GM18499 (cell line): Measurements from ENCODE around the gene C4orf36.

Experiments
- ATAC-seq: cut with Tn5 transposase; IDR thresholded peaks from one replicate; pipeline ENCODE4 v1.9.1; 2021; ENCODE audit warnings: moderate number of reproducible peaks; ENCODE audit not compliant: insufficient read depth, unreplicated experiment

The C4orf36 gene

DNA sequence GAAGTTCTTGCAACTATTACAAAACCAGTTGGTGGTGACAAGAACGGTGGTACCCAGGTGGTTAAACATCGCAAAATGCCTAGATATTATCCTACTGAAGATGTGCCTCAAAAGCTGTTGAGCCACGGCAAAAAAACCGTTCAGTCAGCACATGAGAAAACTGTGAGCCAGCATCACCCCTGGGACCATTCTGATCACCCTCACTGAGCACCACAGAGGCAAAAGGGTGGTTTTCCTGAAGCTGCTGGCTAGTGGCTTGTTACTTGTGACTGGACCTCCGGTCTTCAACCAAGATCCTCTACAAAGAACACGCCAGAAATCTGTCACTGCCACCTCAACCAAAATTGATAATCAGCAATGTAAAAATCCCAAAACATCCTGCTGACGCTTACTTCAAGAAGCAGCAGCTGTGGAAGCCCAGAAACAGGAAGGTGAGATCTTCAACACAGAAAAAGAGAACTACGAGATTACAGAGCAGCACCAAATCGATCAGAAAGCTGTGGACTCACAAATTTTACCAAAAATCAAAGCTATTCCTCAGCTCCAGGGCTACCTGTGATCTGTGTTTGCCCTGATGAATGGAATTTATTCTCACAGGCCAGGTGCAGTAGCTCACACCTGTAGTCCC lies 21.7 kb downstream of the C4orf36 start:
- no peak for ATAC-seq

DNA sequence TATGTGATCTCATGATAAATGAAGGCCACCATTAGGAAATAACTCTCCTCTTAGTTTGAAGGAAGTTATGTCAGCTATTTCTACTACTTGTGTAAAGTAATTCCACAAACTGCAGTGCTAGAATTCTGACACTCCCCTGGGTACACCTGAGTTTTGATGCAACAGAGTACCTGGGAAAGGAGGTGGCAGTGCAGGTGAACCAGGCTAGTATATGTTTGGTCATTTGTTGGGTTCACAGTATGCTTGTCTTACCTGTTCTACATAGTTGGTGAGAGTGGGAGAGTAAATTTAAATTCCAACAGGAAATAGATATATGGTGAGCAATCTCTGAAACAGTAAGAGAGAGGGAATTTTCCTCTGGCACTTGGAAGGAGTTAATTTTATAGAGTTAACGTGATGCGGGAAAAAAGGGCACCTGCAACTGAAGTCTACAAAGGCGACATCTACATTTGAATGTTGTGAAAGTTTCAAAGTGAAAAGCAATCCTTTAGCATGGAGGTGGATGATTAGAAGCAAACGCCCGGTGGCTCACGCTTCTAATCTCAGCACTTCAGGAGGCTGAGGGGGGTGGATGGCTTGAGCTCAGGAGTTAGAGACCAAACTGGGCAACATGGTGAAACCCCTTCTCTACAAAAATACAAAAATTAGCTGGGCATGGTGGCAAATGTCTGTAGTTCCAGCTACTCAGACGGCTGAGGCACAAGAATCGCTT lies 34.7 kb downstream of the C4orf36 start:
- ATAC-seq: no peak

DNA sequence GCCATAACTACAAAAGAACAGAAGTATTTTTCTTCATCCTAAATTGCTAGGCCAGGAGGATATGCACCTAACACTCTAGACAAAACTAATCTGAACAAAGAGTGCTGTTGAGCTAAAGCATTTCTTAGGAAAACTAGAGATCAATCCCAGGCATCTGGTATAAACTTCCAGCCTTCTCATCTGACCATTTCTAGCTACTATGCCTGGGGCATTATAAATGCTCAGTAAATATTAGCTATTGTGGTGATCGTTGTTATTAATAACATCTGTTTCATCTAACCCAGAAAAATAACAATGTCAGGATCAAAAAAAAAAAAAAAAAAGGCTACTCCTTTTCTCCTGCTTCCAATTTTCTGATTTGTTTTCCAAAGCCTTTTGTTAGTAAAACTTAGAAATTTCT lies 35.3 kb downstream of the C4orf36 start:
- ATAC-seq: no peak

DNA sequence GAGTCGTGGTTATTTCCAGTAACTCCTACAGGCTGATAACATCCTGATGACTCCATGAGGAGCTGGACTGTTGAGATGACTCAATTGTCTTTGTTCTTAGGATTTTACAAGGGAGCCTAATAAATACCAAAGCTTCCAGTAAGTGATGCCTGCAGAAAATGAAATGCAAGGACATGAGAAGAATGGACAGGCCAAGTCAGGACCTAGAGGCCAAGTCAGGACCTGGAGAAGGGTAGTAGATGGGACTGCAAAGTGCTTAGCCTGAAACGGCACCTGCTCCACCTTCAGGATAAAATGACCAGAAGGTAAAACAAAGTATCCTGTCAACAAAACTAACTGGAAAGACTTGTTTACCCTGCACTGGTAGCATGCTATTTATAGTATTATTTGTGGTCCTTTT lies 36.6 kb downstream of the C4orf36 start:
- no peak for ATAC-seq

DNA sequence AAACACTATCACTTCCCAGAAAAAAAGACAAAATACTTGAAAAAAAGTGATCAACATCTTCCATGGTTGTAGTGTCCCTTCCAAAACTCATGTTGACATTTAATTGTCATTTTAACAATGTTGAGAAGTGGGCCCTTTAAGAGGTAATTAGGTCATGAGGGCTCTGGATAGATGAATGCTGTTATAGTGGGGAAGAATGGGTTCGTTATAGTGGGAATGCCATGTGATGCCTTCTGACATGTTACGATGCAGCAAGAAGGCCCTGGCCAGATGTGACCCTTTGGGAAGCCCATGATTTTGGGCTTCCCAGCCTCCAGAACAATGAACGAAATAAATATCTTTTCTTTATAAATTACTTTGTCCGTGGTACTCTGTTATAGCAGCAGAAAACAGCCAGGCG lies 39.0 kb downstream of the C4orf36 start:
- no peak for ATAC-seq

DNA sequence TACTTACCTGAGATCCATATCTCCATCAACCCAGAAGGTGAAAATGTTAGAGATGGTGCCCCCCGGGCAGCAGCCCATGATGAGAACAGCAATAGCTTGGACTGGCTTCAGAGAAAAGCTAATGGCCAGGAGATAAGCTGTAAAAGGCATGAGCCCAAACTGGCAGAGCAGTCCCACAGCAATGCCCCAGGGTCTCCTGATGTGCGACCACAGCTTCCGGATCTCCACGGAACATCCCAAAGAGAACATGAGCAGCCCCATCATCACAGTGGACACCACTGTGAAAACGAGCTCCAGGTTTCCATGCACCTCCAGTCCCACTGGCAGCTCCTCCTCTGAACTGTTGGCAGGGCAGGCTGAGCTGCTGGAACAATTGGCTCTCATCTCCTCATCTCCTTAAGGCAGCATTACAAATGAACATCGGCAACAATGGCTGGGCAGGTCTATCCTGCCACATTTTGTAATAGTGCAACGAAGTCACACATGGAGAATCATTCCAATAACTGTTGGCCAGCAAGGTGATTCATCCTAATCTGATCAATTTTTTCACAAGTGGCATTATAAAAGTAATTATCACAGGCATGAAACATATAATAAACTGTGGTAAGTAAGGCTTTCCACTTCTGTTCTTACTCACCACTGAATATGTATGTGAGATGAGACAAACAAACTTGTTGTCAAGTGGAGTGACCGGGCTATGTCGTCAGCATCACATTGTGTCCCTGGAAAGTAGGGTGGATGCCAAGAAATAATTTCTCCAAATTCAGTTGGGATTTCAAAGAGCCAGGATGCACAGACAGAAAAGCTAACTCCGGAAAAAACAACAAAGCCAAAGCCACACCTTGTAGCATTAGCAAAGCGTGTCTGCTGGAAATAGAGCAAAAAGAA lies 43.2 kb downstream of the C4orf36 start, which contains the start of gene SLC10A6:
SLC10A6 (minus strand) TSS at position 653 of the 888 bp plus-strand sequence; CDS start at position 384, 269 bp downstream.
- ATAC-seq: no peak

DNA sequence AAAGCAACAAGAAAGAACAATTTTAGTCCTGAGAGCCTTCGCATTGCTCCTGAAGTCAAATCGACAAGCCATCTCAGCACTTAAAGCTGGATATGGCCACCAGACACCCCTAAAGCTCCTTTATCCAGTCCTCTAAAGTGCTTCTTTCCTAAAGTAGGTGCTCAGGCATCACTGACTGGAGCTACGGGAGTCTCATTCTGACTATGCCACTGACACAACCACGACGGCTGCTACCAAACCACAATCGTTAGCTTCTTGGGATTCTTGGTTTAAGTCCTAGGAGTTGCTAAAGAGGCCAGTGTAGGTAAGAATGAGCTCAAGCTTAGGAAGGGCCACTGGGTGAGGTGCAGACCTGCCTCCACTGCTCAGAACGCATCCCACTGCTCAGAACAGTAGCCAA lies 44.1 kb downstream of the C4orf36 start:
- no peak for ATAC-seq

DNA sequence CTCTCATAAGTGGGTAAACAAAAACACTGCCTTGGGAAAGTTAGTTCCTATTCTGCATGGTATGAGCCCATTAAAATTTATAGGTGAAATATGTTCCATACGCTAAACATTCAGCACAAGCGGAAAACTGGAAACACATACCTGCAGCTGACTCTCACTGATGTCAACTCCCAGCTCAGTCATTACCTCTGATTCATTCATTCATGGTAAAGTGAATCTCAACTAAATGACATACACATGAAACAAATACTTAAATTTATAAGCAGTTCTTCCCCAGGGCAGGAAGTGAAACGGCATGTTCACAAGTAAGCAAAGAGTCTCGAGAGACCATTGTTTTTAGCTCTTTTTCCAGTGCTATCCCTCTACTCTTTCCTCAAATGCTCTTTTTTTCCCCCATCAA lies 44.7 kb downstream of the C4orf36 start:
- ATAC-seq: no peak

DNA sequence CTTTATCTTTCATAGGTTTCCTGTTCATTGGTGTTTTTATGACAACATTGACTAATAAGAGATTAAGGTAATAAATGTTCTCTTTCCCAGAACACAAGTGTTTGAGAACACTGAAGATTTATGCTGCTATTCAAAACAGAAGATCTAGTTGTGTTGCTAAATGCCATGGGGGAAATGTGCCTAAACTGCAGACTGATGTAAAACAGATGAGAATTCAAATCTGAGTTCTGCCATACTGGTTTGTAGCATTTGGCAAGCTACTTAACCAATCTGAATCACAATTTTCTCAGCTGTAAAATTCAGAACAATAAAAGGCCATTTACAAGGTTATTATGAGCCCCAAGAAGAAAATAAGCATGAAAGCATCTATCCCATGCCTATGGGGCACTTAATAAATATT lies 45.3 kb downstream of the C4orf36 start:
- ATAC-seq: no peak

DNA sequence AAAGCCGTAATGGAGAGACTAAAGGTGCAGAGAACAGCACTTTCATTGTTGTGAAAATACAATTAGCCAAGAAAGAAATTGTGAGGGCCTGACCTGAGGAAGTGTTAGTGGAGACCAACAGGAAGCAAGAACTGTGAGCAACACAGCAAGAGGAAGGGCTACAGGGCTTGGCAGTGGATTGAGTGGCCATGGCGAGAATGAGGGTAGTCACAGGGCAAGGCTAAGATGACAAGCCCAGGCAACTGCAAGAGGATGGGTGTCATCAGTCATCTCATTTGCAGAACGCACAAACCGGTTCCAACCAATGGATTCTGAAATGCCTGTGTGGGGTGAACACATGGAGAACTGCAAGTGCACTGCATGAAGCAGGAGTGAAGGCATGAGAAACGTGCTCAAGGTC lies 46.6 kb downstream of the C4orf36 start:
- no peak for ATAC-seq

DNA sequence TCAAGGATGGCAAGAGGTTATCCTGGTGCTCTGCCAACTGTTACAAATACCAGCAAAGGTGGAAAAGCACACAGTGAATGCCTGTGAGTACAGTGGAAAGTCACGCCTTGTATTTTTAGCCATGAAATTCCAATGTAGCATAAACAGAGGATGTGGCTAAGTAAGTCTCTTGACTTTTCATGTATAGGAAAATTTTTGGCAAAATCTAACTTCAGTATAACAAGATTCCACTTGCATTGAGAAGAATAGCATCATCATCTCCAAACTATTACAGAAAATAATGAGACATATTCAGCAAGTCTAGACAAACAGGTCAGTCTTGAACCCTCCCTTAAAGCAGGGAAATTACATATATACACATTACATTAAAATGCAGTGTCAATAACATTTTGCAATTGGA lies 50.9 kb downstream of the C4orf36 start:
- ATAC-seq: no peak

DNA sequence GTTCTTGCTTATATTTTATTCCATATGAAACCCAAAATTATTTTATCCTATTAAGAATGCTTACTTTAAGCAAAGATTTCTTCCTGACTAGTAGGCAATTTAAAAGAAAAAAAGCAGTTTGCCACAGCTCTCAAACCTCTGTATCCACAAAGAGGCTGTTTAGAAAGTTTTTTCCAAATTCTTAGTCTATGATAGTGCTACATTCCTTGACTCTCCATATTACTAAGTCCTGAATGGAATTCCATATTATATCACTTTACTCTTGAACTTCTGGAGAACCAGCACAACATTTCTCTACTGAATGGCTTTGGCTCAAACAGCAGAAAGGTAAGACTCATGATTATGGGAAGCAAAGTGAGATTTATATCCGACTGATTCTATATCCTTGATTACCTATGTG lies 51.4 kb downstream of the C4orf36 start:
- no peak for ATAC-seq

DNA sequence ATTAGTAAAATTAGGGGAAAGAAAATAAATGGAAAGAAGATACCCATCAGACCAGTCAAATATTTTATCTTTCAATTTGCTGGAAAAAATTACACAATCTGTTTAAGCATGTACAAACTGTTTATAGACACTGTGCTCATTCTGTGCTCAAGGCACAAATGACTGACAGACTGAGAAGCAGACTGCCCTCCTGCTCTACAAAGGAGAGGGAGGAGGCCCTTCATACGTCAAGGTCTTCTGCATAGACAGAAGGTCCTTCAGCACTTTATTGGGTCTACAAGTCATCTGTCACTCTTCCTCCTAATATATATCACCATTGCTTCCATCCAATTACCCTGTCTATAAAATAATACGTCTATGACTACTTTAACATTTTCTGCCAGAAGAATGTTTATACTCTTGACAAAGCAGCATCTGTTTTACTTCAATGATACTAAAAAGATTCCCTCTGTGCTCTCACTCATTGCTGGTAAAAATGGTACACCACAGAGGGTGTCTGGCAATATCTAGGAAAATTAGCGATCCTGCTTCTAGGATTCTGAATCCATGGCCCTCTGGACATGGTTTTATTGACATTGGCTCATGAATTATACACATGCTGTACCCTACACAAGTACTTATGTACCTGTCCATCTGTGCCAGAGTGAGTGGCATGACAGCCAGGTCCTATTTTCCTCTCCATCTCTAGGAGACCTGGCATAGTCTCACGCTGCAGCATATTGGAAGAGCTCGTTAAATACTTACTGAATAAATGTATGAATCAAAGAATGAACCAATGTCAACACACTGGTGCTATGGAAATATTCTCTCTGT lies 54.3 kb downstream of the C4orf36 start:
- no peak for ATAC-seq

DNA sequence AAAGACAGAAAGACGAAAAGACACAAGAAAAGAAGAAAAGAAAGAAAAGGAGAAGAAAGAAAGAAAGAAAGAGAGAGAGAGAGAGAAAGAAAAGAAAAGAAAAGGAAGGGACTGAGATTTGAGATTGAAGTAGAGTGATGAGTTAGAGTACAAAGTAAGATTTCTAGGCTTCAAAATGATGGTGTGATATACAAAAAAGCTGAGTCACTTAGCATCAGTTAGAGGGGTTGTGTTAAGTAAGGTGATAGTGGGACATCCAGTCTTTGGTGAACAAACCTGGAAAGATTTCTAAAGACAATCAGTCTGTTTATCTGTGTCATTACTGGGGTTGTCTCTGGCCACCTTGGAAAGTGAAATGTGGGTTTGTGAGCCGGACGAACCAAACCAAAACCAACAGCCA lies 56.5 kb downstream of the C4orf36 start:
- ATAC-seq: no peak

DNA sequence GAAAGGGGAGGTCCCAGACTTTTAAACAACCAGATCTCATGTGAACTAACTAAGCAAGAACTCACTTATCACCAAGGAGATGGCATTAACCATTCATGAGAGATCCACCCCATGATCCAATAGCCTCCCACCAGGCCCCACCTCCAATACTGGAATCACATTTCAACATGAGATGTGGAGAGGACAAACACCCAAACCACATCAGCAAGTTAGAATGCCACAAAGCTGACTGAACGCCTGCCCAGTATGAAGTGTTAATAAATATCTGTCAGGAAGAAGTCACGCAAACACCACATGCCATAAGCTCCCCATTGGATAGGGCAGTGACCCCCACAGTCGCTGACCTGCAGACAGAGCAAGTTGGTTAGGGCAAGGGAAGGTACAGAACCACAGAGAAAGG lies 57.3 kb downstream of the C4orf36 start:
- no peak for ATAC-seq

DNA sequence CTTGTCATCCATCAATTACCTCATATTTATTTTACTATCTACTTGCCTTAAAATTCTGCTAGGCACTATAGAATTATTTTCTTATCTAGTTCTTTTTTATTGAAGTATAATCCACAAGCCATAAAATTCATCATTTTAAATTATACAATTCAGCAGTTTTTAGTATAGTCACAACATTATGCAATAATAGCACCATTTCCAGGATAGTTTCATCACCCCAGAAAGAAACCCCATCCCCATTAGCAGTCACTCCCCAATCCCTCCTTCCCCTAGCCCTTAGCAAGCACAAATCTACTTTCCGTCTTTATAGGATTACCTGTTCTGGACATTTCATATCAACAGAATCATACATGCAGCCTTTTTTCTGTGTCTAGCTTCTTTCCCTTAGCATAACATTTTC lies 58.6 kb downstream of the C4orf36 start:
- ATAC-seq: no peak

DNA sequence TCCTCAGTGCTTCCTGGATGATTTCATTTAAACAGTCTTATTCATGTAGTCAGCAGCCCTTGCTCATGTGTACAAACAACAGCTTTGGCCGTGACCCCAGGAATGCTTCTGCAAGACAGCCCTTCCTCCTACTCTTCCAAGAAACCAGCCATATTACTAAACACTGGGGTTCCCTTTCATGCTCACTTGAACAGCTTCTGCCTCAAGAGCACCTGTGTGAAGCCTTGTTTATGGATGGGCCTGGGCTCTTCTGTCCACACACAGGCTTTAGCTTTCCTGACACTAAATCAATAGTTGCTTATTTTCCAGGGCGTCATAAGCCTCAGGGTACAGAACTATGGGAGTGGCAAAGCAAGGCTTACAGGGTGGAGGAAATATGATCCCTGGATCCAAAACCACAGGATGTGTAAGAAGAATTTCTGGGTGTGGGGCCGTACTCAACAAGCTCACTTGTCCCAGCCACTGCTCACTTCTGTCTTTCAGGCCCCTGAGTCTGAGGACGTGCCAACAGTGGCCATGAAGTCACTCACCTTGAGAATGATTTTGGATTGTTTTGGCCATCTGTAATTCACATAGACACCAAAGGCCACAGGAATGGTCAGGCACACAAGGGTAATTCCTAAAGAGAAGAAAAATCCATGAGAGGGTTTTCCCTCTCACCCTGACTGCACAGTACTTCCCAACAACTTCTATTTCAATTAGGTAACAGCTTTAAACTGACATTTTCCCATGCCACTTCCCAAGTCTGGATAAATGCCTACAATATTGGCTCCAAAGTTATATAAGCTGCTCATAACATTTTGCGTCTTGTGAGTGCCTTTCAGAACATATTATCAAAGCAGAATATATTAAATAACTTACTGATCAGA lies 60.7 kb downstream of the C4orf36 start:
- no peak for ATAC-seq
